ENCODE measurements around the gene MMD. TPM values are rescaled to one million over a fixed set of nuclear protein-coding genes. Genes with fewer than 3 reads are reported as not detected.

The MMD gene
- total and polyA plus RNA-seq, 9 of the 15 experiments (the other 6 are each of a cell fraction or from before 2014, with no cell fraction given), result 3.1 to 18.9 (median 10.7) TPM

GRCh38 chr17:55344514-55344997 is 77.1 kb downstream of the MMD start (continued):
- no peak for TF ChIP-seq STAT6 (CRISPR knock-in tag; IDR thresholded peaks at IDR 0.05)
- TF ChIP-seq GABPA (tag; conservative IDR thresholded peaks at IDR 0.05; ENCODE audit: low read depth), result peak; percentile 26; the same call in 1 of the 2 replicates
- TF ChIP-seq GABPB2 (CRISPR knock-in tag; conservative IDR thresholded peaks at IDR 0.05), result no peak
- no peak for TF ChIP-seq ZNF609 (CRISPR knock-in tag; IDR thresholded peaks at IDR 0.05; ENCODE audit: borderline replicate concordance)
- no peak for TF ChIP-seq ZNF197 (CRISPR knock-in tag; IDR thresholded peaks at IDR 0.05; ENCODE audit: low read depth)
- TF ChIP-seq EZH2 (IDR thresholded peaks at IDR 0.05; ENCODE audit: borderline replicate concordance, low read depth, low read length), result no peak
- TF ChIP-seq, protein P1, sequence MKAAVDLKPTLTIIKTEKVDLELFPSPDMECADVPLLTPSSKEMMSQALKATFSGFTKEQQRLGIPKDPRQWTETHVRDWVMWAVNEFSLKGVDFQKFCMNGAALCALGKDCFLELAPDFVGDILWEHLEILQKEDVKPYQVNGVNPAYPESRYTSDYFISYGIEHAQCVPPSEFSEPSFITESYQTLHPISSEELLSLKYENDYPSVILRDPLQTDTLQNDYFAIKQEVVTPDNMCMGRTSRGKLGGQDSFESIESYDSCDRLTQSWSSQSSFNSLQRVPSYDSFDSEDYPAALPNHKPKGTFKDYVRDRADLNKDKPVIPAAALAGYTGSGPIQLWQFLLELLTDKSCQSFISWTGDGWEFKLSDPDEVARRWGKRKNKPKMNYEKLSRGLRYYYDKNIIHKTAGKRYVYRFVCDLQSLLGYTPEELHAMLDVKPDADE (conservative IDR thresholded peaks at IDR 0.05; ENCODE audit: control insufficient read depth, low read depth, low read length), result no peak
- TF ChIP-seq NR3C1 (CRISPR knock-in tag; IDR thresholded peaks at IDR 0.05), result no peak
- TF ChIP-seq PML (IDR thresholded peaks at IDR 0.05; ENCODE audit: low read length), result peak; percentile 62; the same call in 1 of the 2 replicates
- no peak for TF ChIP-seq MECOM (CRISPR knock-in tag; IDR thresholded peaks at IDR 0.05)
- no peak for TF ChIP-seq SETDB1 (IDR thresholded peaks at IDR 0.05; ENCODE audit: low read length)
- TF ChIP-seq CBFA2T3 (IDR thresholded peaks at IDR 0.05), result peak; percentile 80
- TF ChIP-seq CREBBP (IDR thresholded peaks at IDR 0.05; ENCODE audit: low read depth, low read length), result no peak
- no peak for TF ChIP-seq NCOA6 (IDR thresholded peaks at IDR 0.05)
- no peak for TF ChIP-seq ZNF133 (CRISPR knock-in tag; IDR thresholded peaks at IDR 0.05)
- no peak for TF ChIP-seq TOE1 (IDR thresholded peaks at IDR 0.05; ENCODE audit: borderline replicate concordance)
- no peak for TF ChIP-seq TOE1 (CRISPR knock-in tag; IDR thresholded peaks at IDR 0.05; ENCODE audit: borderline replicate concordance, low read depth)
- TF ChIP-seq ZC3H4 (CRISPR knock-in tag; IDR thresholded peaks at IDR 0.05; ENCODE audit: borderline replicate concordance), result no peak
- TF ChIP-seq MAFK (IDR thresholded peaks at IDR 0.05; ENCODE audit: low read length), result no peak
- no peak for TF ChIP-seq KAT2B (IDR thresholded peaks at IDR 0.05; ENCODE audit: low read depth, low read length)
- TF ChIP-seq CHD1 (IDR thresholded peaks at IDR 0.05; ENCODE audit: low read length), result no peak
- TF ChIP-seq TSC22D4 (tag; IDR thresholded peaks at IDR 0.05), result no peak
- no peak for TF ChIP-seq ZKSCAN3 (CRISPR knock-in tag; IDR thresholded peaks at IDR 0.05)

All from K562 (cell line).